Activated gamma-delta T cell treated with Interleukin-2 at 50 U/mL for 16 hours (primary cell): ENCODE data around the gene NFATC2.

ENCODE experiments used
- DNase-seq: peaks from one replicate; pipeline ENCODE4 v3.0.0-alpha.2; 2020

NFATC2 gene

GRCh38 chr20:51386586-51386985 lies 155.9 kb downstream of the NFATC2 start:
- DNase-seq, result peak; percentile 50

- DNase-seq, result peak; percentile 29
Measured at GRCh38 chr20:51385646-51386530, 156.6 kb downstream of the NFATC2 start.

GRCh38 chr20:51384875-51385274 lies 157.6 kb downstream of the NFATC2 start:
- DNase-seq, result no peak

- DNase-seq, result no peak
Measured at GRCh38 chr20:51383891-51384510, 158.5 kb downstream of the NFATC2 start.

GRCh38 chr20:51382986-51383821 lies 159.3 kb downstream of the NFATC2 start:
- no peak for DNase-seq

GRCh38 chr20:51382111-51382985 lies 160.2 kb downstream of the NFATC2 start:
- no peak for DNase-seq

- no peak for DNase-seq
Measured at GRCh38 chr20:51381557-51381956, 161.0 kb downstream of the NFATC2 start.

GRCh38 chr20:51380401-51381385 lies 161.8 kb downstream of the NFATC2 start:
- DNase-seq, result no peak

- DNase-seq, result no peak
Measured at GRCh38 chr20:51379601-51380341, 162.7 kb downstream of the NFATC2 start.

- no peak for DNase-seq
Measured at GRCh38 chr20:51378171-51378928, 164.2 kb downstream of the NFATC2 start.

GRCh38 chr20:51377132-51377531 lies 165.4 kb downstream of the NFATC2 start:
- DNase-seq, result no peak

GRCh38 chr20:51376111-51376510 lies 166.4 kb downstream of the NFATC2 start:
- DNase-seq, result no peak

GRCh38 chr20:51375561-51375960 lies 167.0 kb downstream of the NFATC2 start:
- DNase-seq, result no peak

- no peak for DNase-seq
Measured at GRCh38 chr20:51374961-51375360, 167.6 kb downstream of the NFATC2 start.

- no peak for DNase-seq
Measured at GRCh38 chr20:51374456-51374830, 168.1 kb downstream of the NFATC2 start.

GRCh38 chr20:51373713-51374455 lies 168.6 kb downstream of the NFATC2 start:
- no peak for DNase-seq

- no peak for DNase-seq
Measured at GRCh38 chr20:51372966-51373365, 169.6 kb downstream of the NFATC2 start.

GRCh38 chr20:51372176-51372803 lies 170.2 kb downstream of the NFATC2 start:
- DNase-seq, result peak; percentile 55
